Nephron progenitor cell (in vitro differentiated cells): ENCODE results near the gene IL17RB.

Experiments used
- DNase-seq: peaks from one replicate; pipeline ENCODE4 v3.0.0; 2021
- H3K27ac Mint-ChIP-seq: 2 replicates; pipeline ENCODE4 v1.8.0; 2021; ENCODE audit warnings: mild to moderate bottlenecking, moderate library complexity, mixed read lengths
- H3K27me3 Mint-ChIP-seq: 2 replicates; pipeline ENCODE4 v1.8.0; 2021; ENCODE audit warnings: mild to moderate bottlenecking, low read depth, mixed read lengths; ENCODE audit not compliant: poor library complexity
- H3K36me3 Mint-ChIP-seq: 2 replicates; pipeline ENCODE4 v1.8.0; 2021; ENCODE audit warnings: low read depth, mixed read lengths
- H3K4me1 Mint-ChIP-seq: 2 replicates; pipeline ENCODE4 v1.8.0; 2021; ENCODE audit warnings: mixed read lengths
- H3K4me3 Mint-ChIP-seq: 2 replicates; pipeline ENCODE4 v1.8.0; 2021; ENCODE audit warnings: mild to moderate bottlenecking, moderate library complexity, mixed read lengths
- H3K9me3 Mint-ChIP-seq: 2 replicates; pipeline ENCODE4 v1.8.0; 2021; ENCODE audit warnings: mild to moderate bottlenecking, moderate library complexity, mixed read lengths
- CTCF ChIP-seq: fragments of 200-600 bp; sonication (generic); IDR thresholded peaks from 2 replicates; pipeline ENCODE4 v1.5.0; 2021; ENCODE audit warnings: antibody characterized with exemption

IL17RB gene

GRCh38 chr3:53858096-53858741 lies 11.9 kb downstream of the IL17RB start:
- Mint-ChIP-seq H3K4me3 (no peak overlapping the region), H3K9me3 (no peaks in the 10 kb centered on the region), H3K4me1 (peaks cover 25% of the 10 kb centered on the region), H3K27ac (peak overlapping the region; percentile 98), H3K27me3 (peaks cover 8% of the 10 kb centered on the region), H3K36me3 (peaks cover 44% of the 10 kb centered on the region)
- no peak for TF ChIP-seq CTCF
- no peak for DNase-seq

GRCh38 chr3:53859178-53859577 lies 12.8 kb downstream of the IL17RB start:
- Mint-ChIP-seq H3K36me3 (peaks cover 50% of the 10 kb centered on the region), H3K27ac (no peak overlapping the region), H3K4me3 (no peak overlapping the region), H3K9me3 (no peaks in the 10 kb centered on the region), H3K27me3 (peaks cover 8% of the 10 kb centered on the region), H3K4me1 (peaks cover 25% of the 10 kb centered on the region)
- no peak for DNase-seq
- TF ChIP-seq CTCF: no peak

- no peak for DNase-seq
- Mint-ChIP-seq H3K27ac (no peak overlapping the region), H3K27me3 (peaks cover 8% of the 10 kb centered on the region), H3K4me1 (peaks cover 25% of the 10 kb centered on the region), H3K9me3 (no peaks in the 10 kb centered on the region), H3K4me3 (no peak overlapping the region), H3K36me3 (peaks cover 59% of the 10 kb centered on the region)
- TF ChIP-seq CTCF: no peak
Observed at GRCh38 chr3:53860196-53860595, 13.8 kb downstream of the IL17RB start.

- no peak overlapping the region for H3K4me3 Mint-ChIP-seq
- DNase-seq: no peak
- peaks cover 19% of the 10 kb centered on the region for H3K4me1 Mint-ChIP-seq
- no peak for TF ChIP-seq CTCF
- H3K27ac Mint-ChIP-seq: peak overlapping the region; percentile 55
- H3K36me3 Mint-ChIP-seq: peaks cover 66% of the 10 kb centered on the region
- H3K9me3 Mint-ChIP-seq: no peaks in the 10 kb centered on the region
- peaks cover 5% of the 10 kb centered on the region for H3K27me3 Mint-ChIP-seq
Observed at GRCh38 chr3:53862241-53862640, 15.9 kb downstream of the IL17RB start.

- Mint-ChIP-seq H3K27ac (no peak overlapping the region), H3K4me1 (peaks cover 16% of the 10 kb centered on the region), H3K9me3 (no peaks in the 10 kb centered on the region), H3K27me3 (no peaks in the 10 kb centered on the region), H3K36me3 (peaks cover 70% of the 10 kb centered on the region), H3K4me3 (no peak overlapping the region)
- no peak for TF ChIP-seq CTCF
- DNase-seq: no peak
Observed at GRCh38 chr3:53863145-53863544, 16.8 kb downstream of the IL17RB start.
